H1 (cell line): Measurements from ENCODE around the gene ANO9. TPM values are rescaled to one million over a fixed set of nuclear protein-coding genes. Genes with fewer than 3 reads are reported as not detected.

Experiments used
- CHD1 ChIP-seq: IDR thresholded peaks from 2 replicates; pipeline ENCODE4 v1.6.1; 2012; ENCODE audit warnings: low read depth, low read length, improper control_type of control experiment
- CTCF ChIP-seq, 3 experiments: IDR thresholded peaks; 1 replicate in 2 of 3; 2 replicates in 1 of 3; pipeline versions ENCODE4 v1.5.1 to v1.6.1; 2011; ENCODE audit warnings: low read length in 3 of 3, mild to moderate bottlenecking in 3 of 3, inconsistent platforms in 2 of 3, low read depth in 1 of 3, moderate library complexity in 1 of 3; ENCODE audit not compliant: insufficient read depth in 1 of 3; ENCODE audit errors: control extremely low read depth in 1 of 3
- EP300 ChIP-seq, 2 experiments: IDR thresholded peaks; 1 replicate in 1 of 2; 2 replicates in 1 of 2; pipeline ENCODE4 v1.6.1; 2011 to 2012; ENCODE audit warnings: low read depth in 2 of 2, low read length in 2 of 2, mild to moderate bottlenecking in 2 of 2, borderline replicate concordance in 1 of 2, inconsistent platforms in 1 of 2, moderate library complexity in 1 of 2
- KDM1A ChIP-seq: fragments of 200-600, 300-600 bp; sonication (generic); IDR thresholded peaks from 2 replicates; pipeline ENCODE4 v1.7.1; 2016; ENCODE audit warnings: mild to moderate bottlenecking, low read length, borderline replicate concordance
- PHF8 ChIP-seq: fragments of 200-600 bp; sonication (generic); conservative IDR thresholded peaks from 2 replicates; pipeline ENCODE4 v1.7.1; 2012; ENCODE audit warnings: low read depth, mild to moderate bottlenecking, inconsistent platforms, low read length, moderate library complexity
- SP1 ChIP-seq: IDR thresholded peaks from 2 replicates; pipeline ENCODE4 v1.6.1; 2011; ENCODE audit warnings: low read depth, low read length
- polyA plus RNA-seq, 7 experiments: library from polyadenylated mRNA; depleted of rRNA in 3 of 7; stranded (reverse) in 5 of 7; unstranded in 2 of 7; fragments of >200 nt in 5 of 7; fragments of 200-250 nt in 2 of 7; gene quantifications; 1 replicate in 5 of 7; 2 replicates in 1 of 7; 4 replicates in 1 of 7; pipeline versions ENCODE4 v1.2.1 to v1.2.3, GENCODE V29; 2011 to 2013; ENCODE audit warnings: missing spikeins in 2 of 7, mixed read lengths in 2 of 7
- total RNA-seq: library from RNA; stranded (reverse); fragmentation: NEBNext Ultra II Directional; extraction: Animal tissue kit (Norgen Biotek cat#: 25700); gene quantifications from 2 replicates; pipeline ENCODE4 v1.2.1, GENCODE V29; 2021

Gene ANO9
- total and polyA plus RNA-seq, 2 of the 8 experiments (the other 6 are each of a cell fraction or from before 2014, with no cell fraction given): 20.0 to 20.7 TPM

- TF ChIP-seq CHD1 (no peak), SP1 (no peak), KDM1A (no peak), CTCF (IDR thresholded peaks at IDR 0.05; ENCODE audit: control extremely low read depth in 1 of 3, insufficient read depth in 1 of 3, low read depth in 1 of 3, low read length in 3 of 3) (no peak), PHF8 (no peak), EP300 (IDR thresholded peaks at IDR 0.05; ENCODE audit: borderline replicate concordance in 1 of 2, low read depth in 2 of 2, low read length in 2 of 2) (no peak)
- TF ChIP-seq, all 59 proteins: peak for 0
Observed at GRCh38 chr11:376531-377173, 65.2 kb downstream of the ANO9 start (continued).
